SU-DHL-6 (cell line): ENCODE data around the gene P4HB.

ENCODE experiments used
- H2AFZ ChIP-seq: fragments of 200-600 bp; sonication (generic); 2 replicates; pipeline ENCODE4 v1.6.1; 2014; ENCODE audit warnings: low read depth, mild to moderate bottlenecking, moderate library complexity, mixed read lengths, antibody characterized with exemption, low read length; ENCODE audit not compliant: severe bottlenecking
- H3F3A ChIP-seq: fragments of 200-600 bp; shearing (Covaris generic); 2 replicates; pipeline ENCODE4 v1.6.0; 2016; ENCODE audit warnings: antibody characterized with exemption, mild to moderate bottlenecking; ENCODE audit not compliant: insufficient read depth
- H3K27ac ChIP-seq: fragments of 200-600 bp; sonication (generic); 2 replicates; pipeline ENCODE4 v1.5.1; 2016; ENCODE audit warnings: low read depth, mild to moderate bottlenecking, low read length, moderate library complexity, mixed read lengths
- H3K27me3 ChIP-seq: fragments of 200-600 bp; sonication (generic), shearing (Covaris generic); 2 replicates; pipeline ENCODE4 v1.6.0; 2014; ENCODE audit warnings: mild to moderate bottlenecking, low read length
- H3K36me3 ChIP-seq: fragments of 200-600 bp; sonication (generic); 2 replicates; pipeline ENCODE4 v1.6.1; 2014; ENCODE audit warnings: mild to moderate bottlenecking, low read length, mixed read lengths
- H3K4me2 ChIP-seq: fragments of 300-600, 200-600 bp; shearing (Covaris generic), sonication (generic); 2 replicates; pipeline ENCODE4 v1.6.0; 2014; ENCODE audit warnings: low read length, low read depth, mild to moderate bottlenecking; ENCODE audit not compliant: poor library complexity, severe bottlenecking
- H3K4me3 ChIP-seq: fragments of 200-600 bp; sonication (generic); 2 replicates; pipeline ENCODE4 v1.5.1; 2014; ENCODE audit warnings: antibody characterized with exemption, low read length, mild to moderate bottlenecking, mixed read lengths; ENCODE audit not compliant: insufficient read depth, poor library complexity, severe bottlenecking
- H3K79me2 ChIP-seq: fragments of 200-600 bp; sonication (generic); 2 replicates; pipeline ENCODE4 v1.6.1; 2014; ENCODE audit warnings: mild to moderate bottlenecking, low read length, moderate library complexity; ENCODE audit not compliant: insufficient read depth
- H3K9ac ChIP-seq: fragments of 200-600 bp; sonication (generic); 2 replicates; pipeline ENCODE4 v1.7.0; 2014; ENCODE audit warnings: mild to moderate bottlenecking, low read length
- H3K9me2 ChIP-seq: fragments of 200-600 bp; sonication (generic); replicated peaks from 2 replicates; pipeline ENCODE4 v1.6.1; 2014; ENCODE audit warnings: low read length; ENCODE audit not compliant: insufficient read depth
- H3K9me3 ChIP-seq: fragments of 200-600 bp; sonication (generic); 2 replicates; pipeline ENCODE4 v1.6.1; 2014; ENCODE audit warnings: low read length, mixed read lengths; ENCODE audit not compliant: insufficient read depth
- H4K20me1 ChIP-seq: fragments of 200-600 bp; sonication (generic); 2 replicates; pipeline ENCODE4 v1.6.1; 2014; ENCODE audit warnings: low read depth, mild to moderate bottlenecking, antibody characterized with exemption, low read length, moderate library complexity, mixed read lengths
- CTCF ChIP-seq: fragments of 200-600 bp; sonication (generic); IDR thresholded peaks from one replicate; pipeline ENCODE4 v1.5.1; 2017; ENCODE audit warnings: antibody characterized with exemption, mild to moderate bottlenecking, low read length, moderate library complexity; ENCODE audit not compliant: insufficient read depth, poor library complexity, severe bottlenecking
- EZH2phosphoT487 ChIP-seq: fragments of 200-600 bp; sonication (generic), shearing (Covaris generic); conservative IDR thresholded peaks from 2 replicates; pipeline ENCODE4 v1.6.1; 2018; ENCODE audit warnings: mild to moderate bottlenecking, antibody characterized with exemption, low read length, moderate library complexity, mixed read lengths

P4HB gene

GRCh38 chr17:81817758-81818147 is 42.6 kb downstream of the P4HB start:
- TF ChIP-seq EZH2phosphoT487 = no peak
- no peak for TF ChIP-seq CTCF
- no peak overlapping the region for H3K4me2 ChIP-seq
- no peaks in the 10 kb centered on the region for H3K27me3 ChIP-seq
- H3F3A ChIP-seq = no peaks in the 10 kb centered on the region
- H3K9ac ChIP-seq = no peak overlapping the region
- no peaks in the 10 kb centered on the region for H3K9me3 ChIP-seq
- H3K79me2 ChIP-seq = no peaks in the 10 kb centered on the region
- H3K4me3 ChIP-seq = no peak overlapping the region
- no peaks in the 10 kb centered on the region for H3K36me3 ChIP-seq
- no peak overlapping the region for H2AFZ ChIP-seq
- H4K20me1 ChIP-seq = no peaks in the 10 kb centered on the region
- H3K9me2 ChIP-seq = no peaks in the 10 kb centered on the region
- H3K27ac ChIP-seq = no peak overlapping the region

- Histone ChIP-seq H3K9me2 (no peaks in the 10 kb centered on the region), H3K9me3 (no peaks in the 10 kb centered on the region), H3K27me3 (no peaks in the 10 kb centered on the region), H3K9ac (no peak overlapping the region), H3K27ac (no peak overlapping the region), H4K20me1 (no peaks in the 10 kb centered on the region), H3K4me3 (no peak overlapping the region), H3F3A (no peaks in the 10 kb centered on the region), H3K4me2 (no peak overlapping the region), H2AFZ (no peak overlapping the region), H3K36me3 (no peaks in the 10 kb centered on the region), H3K79me2 (no peaks in the 10 kb centered on the region)
- TF ChIP-seq EZH2phosphoT487 (no peak), CTCF (no peak)
Measured at GRCh38 chr17:81815646-81815986, 44.7 kb downstream of the P4HB start.

GRCh38 chr17:81814748-81815645 is 45.3 kb downstream of the P4HB start:
- H2AFZ ChIP-seq = no peak overlapping the region
- H3K79me2 ChIP-seq = no peaks in the 10 kb centered on the region
- no peaks in the 10 kb centered on the region for H3K9me2 ChIP-seq
- no peak overlapping the region for H3K9ac ChIP-seq
- no peaks in the 10 kb centered on the region for H3K36me3 ChIP-seq
- no peak overlapping the region for H3K4me3 ChIP-seq
- TF ChIP-seq CTCF = no peak
- TF ChIP-seq EZH2phosphoT487 = no peak
- H4K20me1 ChIP-seq = no peaks in the 10 kb centered on the region
- no peak overlapping the region for H3K27ac ChIP-seq
- no peaks in the 10 kb centered on the region for H3K9me3 ChIP-seq
- no peaks in the 10 kb centered on the region for H3K27me3 ChIP-seq
- no peak overlapping the region for H3K4me2 ChIP-seq
- no peaks in the 10 kb centered on the region for H3F3A ChIP-seq
